Measurements from ENCODE around the gene PRX. TPM values are rescaled to one million over a fixed set of nuclear protein-coding genes. Genes with fewer than 3 reads are reported as not detected.

Gene PRX
- total RNA-seq, 1 experiment from 2014 or later = 3.4 TPM

GRCh38 chr19:40420451-40420765 is 7.2 kb upstream of the PRX start:
- Histone ChIP-seq H3K27ac (ENCODE audit: low read length) (peak overlapping the region; percentile 92), H3K36me3 (ENCODE audit: control insufficient read depth, insufficient read depth, low read length) (peaks cover 4% of the 10 kb centered on the region; the same call in 1 of the 2 replicates), H3K9me3 (ENCODE audit: control insufficient read depth, insufficient read depth, low read depth, low read length) (no peaks in the 10 kb centered on the region), H3K27me3 (ENCODE audit: control insufficient read depth, insufficient read depth, low read length) (no peaks in the 10 kb centered on the region), H3K4me1 (ENCODE audit: control insufficient read depth, insufficient read depth, low read length) (peaks cover 36% of the 10 kb centered on the region), H3K4me3 (ENCODE audit: low read depth in 2 of 2, low read length in 2 of 2) (peak overlapping the region; percentile 53 to 64)
- DNase-seq (ENCODE audit: low read depth, low spot score) (no peak), ATAC-seq (no peak)
- in situ Hi-C loops (cut with HindIII; ENCODE audit: low pct_unique_long_range_greater_than_20kb, low sequenced_read_pairs) = no loop called here
- intact Hi-C loops (cut with micrococcal nuclease; ENCODE audit: unreplicated experiment) = no loop called here
- ChIA-PET CTCF (interaction anchor here (0.6 to 0.7 kb wide), 4 partner anchors 28 to 189 kb away, joined by 3 to 5 read pairs (median 4); no protein-coding TSS in a partner anchor), POLR2A (interaction anchor here (0.7 to 0.8 kb wide), 2 partner anchors 185 to 263 kb away, joined by 7 to 11 read pairs; no protein-coding TSS in a partner anchor)
- BruUV-seq (replicated peaks) = no TSS peak
- TF ChIP-seq TCF7L2 (IDR thresholded peaks at IDR 0.05; ENCODE audit: low read depth, low read length) = no peak
- TF ChIP-seq SIN3A (IDR thresholded peaks at IDR 0.05; ENCODE audit: borderline replicate concordance, insufficient read depth, low read depth, low read length) = no peak
- no peak for TF ChIP-seq REST (IDR thresholded peaks at IDR 0.05; ENCODE audit: insufficient read depth in 1 of 2, low read depth in 2 of 2, low read length in 1 of 2)
- TF ChIP-seq CTCF (IDR thresholded peaks at IDR 0.05) = no peak
- no peak for TF ChIP-seq POLR2AphosphoS5 (IDR thresholded peaks at IDR 0.05; ENCODE audit: low read depth, low read length)

- in situ Hi-C loops (cut with HindIII; ENCODE audit: low pct_unique_long_range_greater_than_20kb, low sequenced_read_pairs) = no loop called here
- CTCF ChIA-PET = interaction anchor here (0.7 kb wide), 1 partner anchor 189 kb away, joined by 4 read pairs; no protein-coding TSS in a partner anchor
- H3K9me3 ChIP-seq (ENCODE audit: control insufficient read depth, insufficient read depth, low read depth, low read length) = no peaks in the 10 kb centered on the region
- H3K4me1 ChIP-seq (ENCODE audit: control insufficient read depth, insufficient read depth, low read length) = peaks cover 36% of the 10 kb centered on the region
- no peaks in the 10 kb centered on the region for H3K27me3 ChIP-seq (ENCODE audit: control insufficient read depth, insufficient read depth, low read length)
- no peak overlapping the region for H3K27ac ChIP-seq (ENCODE audit: low read length)
- H3K36me3 ChIP-seq (ENCODE audit: control insufficient read depth, insufficient read depth, low read length) = peaks cover under 1% of the 10 kb centered on the region; the same call in 1 of the 2 replicates
- H3K4me3 ChIP-seq (ENCODE audit: low read depth in 2 of 2, low read length in 2 of 2) = no peak overlapping the region
- DNase-seq (ENCODE audit: low read depth, low spot score) (no peak), ATAC-seq (no peak)
- TF ChIP-seq CTCF (IDR thresholded peaks at IDR 0.05) (no peak), TCF7L2 (IDR thresholded peaks at IDR 0.05; ENCODE audit: low read depth, low read length) (no peak), SIN3A (IDR thresholded peaks at IDR 0.05; ENCODE audit: borderline replicate concordance, insufficient read depth, low read depth, low read length) (no peak), POLR2AphosphoS5 (IDR thresholded peaks at IDR 0.05; ENCODE audit: low read depth, low read length) (no peak), REST (IDR thresholded peaks at IDR 0.05; ENCODE audit: insufficient read depth in 1 of 2, low read depth in 2 of 2, low read length in 1 of 2) (no peak)
- POLR2A ChIA-PET = no interaction called here
- intact Hi-C loops (cut with micrococcal nuclease; ENCODE audit: unreplicated experiment) = no loop called here
- no TSS peak for BruUV-seq (replicated peaks)
Measured at GRCh38 chr19:40419780-40420179, 6.6 kb upstream of the PRX start.

Measured in Panc1 (cell line).